GM19351 (cell line): ENCODE data around the gene UBXN11.
"Not testable (repeated sequence)": the region's sequence is repeated elsewhere in the genome, so short reads cannot be mapped to it uniquely, and the experiment has no call there.

Experiments used
- ATAC-seq: cut with Tn5 transposase; IDR thresholded peaks from one replicate; pipeline ENCODE4 v1.9.1; 2021; ENCODE audit warnings: mild to moderate bottlenecking, moderate library complexity; ENCODE audit not compliant: unreplicated experiment

The UBXN11 gene

GRCh38 chr1:26336477-26337205 lies 30.2 kb upstream of the UBXN11 start:
- ATAC-seq: peak; percentile 66

- peak; percentile 7 for ATAC-seq
Measured at GRCh38 chr1:26335774-26336476, 29.5 kb upstream of the UBXN11 start.

- not testable (repeated sequence) for ATAC-seq
Measured at GRCh38 chr1:26333312-26333711, 26.9 kb upstream of the UBXN11 start.

- ATAC-seq: no peak
Measured at GRCh38 chr1:26330276-26330675, 23.8 kb upstream of the UBXN11 start.

DNA sequence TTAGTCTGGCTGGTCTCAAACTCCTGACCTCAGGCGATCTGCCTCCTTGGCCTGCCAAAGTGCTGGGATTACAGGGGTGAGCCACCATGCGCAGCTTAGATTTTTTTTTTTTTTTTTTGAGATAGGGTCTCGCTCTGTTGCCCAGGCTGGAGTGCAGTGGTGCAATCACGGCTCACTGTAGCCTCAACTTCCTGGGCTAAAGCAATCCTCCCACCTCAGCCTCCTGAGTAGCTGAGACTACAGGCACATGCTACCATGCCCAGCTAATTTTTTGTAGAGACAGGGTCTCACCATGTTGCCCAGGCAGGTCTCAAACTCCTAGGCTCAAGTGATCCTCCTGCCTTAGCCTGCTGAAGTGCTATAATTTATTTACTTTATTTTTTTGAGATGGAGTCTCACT lies 22.9 kb upstream of the UBXN11 start:
- ATAC-seq: not testable (repeated sequence)

- ATAC-seq: no peak
Measured at GRCh38 chr1:26328597-26328996, 22.2 kb upstream of the UBXN11 start.

DNA sequence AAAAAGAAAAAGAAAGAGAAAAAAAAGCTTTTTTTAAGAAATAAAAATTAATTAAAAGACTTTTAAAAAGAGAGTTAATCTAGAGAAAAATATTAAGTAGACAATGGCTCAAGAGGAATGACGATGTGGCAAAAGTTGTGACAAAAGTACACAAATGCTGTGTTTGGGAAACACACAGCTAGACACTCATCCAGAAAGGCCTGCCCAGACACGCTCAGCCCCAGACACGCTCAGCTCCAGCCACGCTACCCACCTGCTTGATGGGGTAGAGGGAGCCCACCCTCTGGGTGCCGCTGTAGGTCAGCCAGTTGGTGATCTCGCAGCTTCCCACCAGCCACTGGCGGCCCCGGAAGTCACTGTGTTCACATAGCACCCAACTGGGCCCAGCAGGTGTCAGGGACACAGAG lies 21.5 kb upstream of the UBXN11 start:
- no peak for ATAC-seq

DNA sequence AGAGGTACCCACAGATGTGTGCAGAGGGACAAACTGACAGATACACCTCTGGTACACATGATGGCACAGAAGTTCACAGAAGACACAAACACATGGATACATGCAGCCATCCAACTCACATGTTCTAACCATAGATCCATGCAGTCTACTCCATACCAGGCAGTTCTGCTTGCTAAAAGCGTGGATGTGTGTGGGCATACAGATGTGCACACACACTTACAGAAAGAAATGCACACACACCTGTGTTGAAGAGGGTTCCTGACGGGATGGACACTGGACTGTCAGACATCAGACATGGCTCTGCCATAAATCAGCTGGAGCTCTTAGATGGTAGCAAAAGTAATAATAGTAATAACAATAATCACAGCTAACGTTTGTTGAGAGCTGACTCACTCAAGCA lies 18.1 kb upstream of the UBXN11 start:
- ATAC-seq: no peak

GRCh38 chr1:26323382-26323781 lies 16.9 kb upstream of the UBXN11 start:
- ATAC-seq: no peak

DNA sequence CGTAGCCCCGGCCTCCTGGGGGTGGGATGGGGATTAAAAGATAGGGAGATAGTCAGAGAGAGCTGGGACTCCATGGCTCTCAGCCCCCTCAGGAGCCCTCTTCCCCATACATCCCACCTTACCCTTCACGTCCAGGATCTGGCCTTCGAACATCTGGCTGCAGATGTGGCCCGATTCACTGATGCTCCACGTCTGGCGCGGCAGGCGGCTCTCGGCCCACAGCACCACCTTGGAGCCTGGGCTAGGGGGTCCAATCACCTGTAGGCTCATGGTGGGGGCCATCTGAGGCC lies 15.6 kb upstream of the UBXN11 start:
- no peak for ATAC-seq

GRCh38 chr1:26321315-26322041 lies 15.0 kb upstream of the UBXN11 start:
- peak; percentile 46 for ATAC-seq

- no peak for ATAC-seq
Measured at GRCh38 chr1:26320896-26321295, 14.5 kb upstream of the UBXN11 start.

- ATAC-seq: no peak
Measured at GRCh38 chr1:26318338-26319064, 12.1 kb upstream of the UBXN11 start.

DNA sequence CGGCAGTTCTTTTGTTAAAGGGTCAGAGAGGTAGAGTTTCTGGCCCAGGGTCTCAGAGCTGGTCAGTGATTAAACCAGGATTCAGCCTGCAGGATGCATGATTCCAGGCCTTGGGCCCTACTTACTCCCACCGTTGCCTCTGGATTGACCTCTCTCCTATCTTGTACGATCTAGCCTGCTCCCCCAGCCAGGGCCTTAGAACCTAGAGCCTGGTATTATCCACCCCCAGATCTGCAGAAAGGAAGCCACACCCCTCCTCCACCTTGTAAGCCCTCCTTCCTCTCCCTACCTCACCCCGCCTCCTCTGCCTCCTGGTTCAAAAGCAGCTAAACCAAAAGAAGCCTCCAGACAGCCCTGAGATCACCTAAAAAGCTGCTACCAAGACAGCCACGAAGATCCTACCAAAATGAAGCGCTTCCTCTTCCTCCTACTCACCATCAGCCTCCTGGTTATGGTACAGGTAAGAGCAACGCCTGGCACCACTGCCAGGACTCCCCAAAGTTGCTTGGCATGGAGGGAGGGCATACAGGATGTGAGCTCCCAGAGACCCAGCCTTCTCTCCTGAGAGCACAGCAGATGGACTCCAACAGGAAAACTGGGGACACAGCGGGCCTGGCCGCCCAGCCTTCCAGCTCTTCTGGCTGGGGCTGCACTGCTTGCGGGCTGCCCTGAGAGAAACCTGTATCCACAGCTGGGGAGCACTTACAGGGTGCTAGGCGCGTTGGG lies 11.3 kb upstream of the UBXN11 start, which contains the start of gene CD52:
TSS of gene CD52 (plus strand) at position 347 of the 726 bp plus-strand sequence. CDS start at position 407, 60 bp downstream.
- peak; percentile 47 for ATAC-seq

- no peak for ATAC-seq
Measured at GRCh38 chr1:26317146-26317545, 10.7 kb upstream of the UBXN11 start.

DNA sequence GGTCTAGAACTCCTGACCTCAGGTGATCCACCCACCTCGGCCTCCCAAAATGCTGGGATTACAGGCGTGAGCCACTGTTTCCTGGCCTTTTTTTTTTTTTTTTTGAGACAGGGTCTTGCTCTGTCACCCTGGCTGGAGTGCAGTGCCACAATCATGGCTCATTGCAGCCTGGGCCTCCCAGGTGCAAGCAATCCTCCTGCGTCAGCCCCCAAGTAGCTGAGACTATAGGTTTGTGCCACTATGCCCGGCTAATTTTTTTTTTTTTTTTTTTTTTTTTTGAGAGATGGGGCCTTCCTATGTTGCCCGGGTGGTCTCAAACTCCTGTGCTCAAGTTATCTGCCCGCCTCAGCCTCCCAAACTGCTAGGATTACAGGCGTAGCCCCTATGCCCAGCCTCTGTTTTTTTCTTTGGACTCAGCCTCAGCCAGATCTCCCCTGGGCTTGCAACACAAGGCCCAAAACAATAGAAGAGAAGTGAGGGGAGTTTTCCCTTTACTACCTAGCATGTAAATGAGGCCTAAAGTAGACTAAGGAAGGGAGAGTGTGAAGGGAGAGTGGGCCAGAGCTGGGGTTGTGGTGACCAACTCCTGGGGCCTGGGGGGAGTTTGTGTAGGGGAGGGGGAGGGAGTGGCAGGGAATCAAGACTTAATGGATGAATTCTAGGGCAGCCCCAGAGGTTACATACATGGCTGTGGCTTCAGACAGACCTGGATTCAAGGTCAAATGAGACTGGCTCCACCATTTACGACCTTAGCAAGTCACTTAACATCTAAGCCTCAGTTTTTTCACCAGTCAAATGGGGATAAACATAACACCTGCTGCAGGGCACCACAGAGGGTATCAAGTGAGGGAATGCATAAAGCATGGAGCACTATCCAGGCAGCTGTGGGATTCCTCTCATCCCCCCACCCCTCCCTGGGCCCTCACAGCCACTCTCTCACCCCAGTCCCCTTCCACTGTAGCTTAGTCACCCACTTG lies 9.7 kb upstream of the UBXN11 start:
- no peak for ATAC-seq

- ATAC-seq: no peak
Measured at GRCh38 chr1:26314501-26314900, 8.1 kb upstream of the UBXN11 start.

- not testable (repeated sequence) for ATAC-seq
Measured at GRCh38 chr1:26307966-26308899, 1.8 kb upstream of the UBXN11 start.
